ENCODE data around the gene PKD1. TPM values are rescaled to one million over a fixed set of nuclear protein-coding genes. Genes with fewer than 3 reads are reported as not detected.

The PKD1 gene
- total and polyA plus RNA-seq, 2 experiments from 2014 or later, result 35.9 to 60.6 TPM

GRCh38 chr16:2053897-2054296 is 81.8 kb downstream of the PKD1 start:
- Histone ChIP-seq H3K4me3 (no peak overlapping the region), H4K20me1 (ENCODE audit: insufficient read depth, poor library complexity, severe bottlenecking) (no peaks in the 10 kb centered on the region), H3K9me3 (ENCODE audit: low read depth) (no peaks in the 10 kb centered on the region), H3K79me2 (peaks cover 8% of the 10 kb centered on the region), H2AFZ (no peak overlapping the region), H3K4me1 (ENCODE audit: insufficient read depth) (peaks cover 2% of the 10 kb centered on the region), H3K27ac (no peak overlapping the region), H3K27me3 (no peaks in the 10 kb centered on the region), H3K9me2 (replicated peaks; ENCODE audit: insufficient read depth) (no peaks in the 10 kb centered on the region), H3K36me3 (replicated peaks; ENCODE audit: insufficient read depth, low read depth) (no peaks in the 10 kb centered on the region), H3K4me2 (no peak overlapping the region)
- WGBS (ENCODE audit: low lambda C conversion rate, missing lambda C conversion rate), result 98% methylated on average over 17 of the region's 17 CpGs
- TF ChIP-seq EZH2phosphoT487 (IDR thresholded peaks at IDR 0.05; ENCODE audit: low read depth, severe bottlenecking, unreplicated experiment) (no peak), CTCF (IDR thresholded peaks at IDR 0.05; ENCODE audit: poor library complexity) (no peak), EZH2 (IDR thresholded peaks at IDR 0.05; ENCODE audit: borderline replicate concordance) (no peak)
- DNase-seq (ENCODE audit: low spot score), result no peak

DNA sequence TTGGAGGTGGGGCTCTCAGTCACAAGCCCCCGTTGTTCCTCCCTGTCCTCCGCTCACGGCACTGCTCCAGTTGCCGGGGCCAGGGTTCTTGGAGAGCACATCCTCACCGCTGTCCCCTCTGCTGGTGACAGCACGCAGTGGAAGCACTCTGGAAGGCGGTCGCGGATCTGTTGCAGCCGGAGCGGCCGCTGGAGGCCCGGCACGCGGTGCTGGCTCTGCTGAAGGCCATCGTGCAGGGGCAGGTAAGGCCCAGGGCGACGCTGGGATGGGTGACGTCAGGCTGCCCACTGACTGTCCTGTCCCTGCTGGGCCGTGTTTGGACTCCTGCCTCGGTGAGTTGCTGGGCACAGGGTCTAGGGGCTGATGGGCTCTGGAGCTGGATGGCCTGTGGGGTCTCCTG is 82.5 kb downstream of the PKD1 start:
- WGBS (ENCODE audit: low lambda C conversion rate, missing lambda C conversion rate), result 94% methylated on average over 21 of the region's 21 CpGs
- DNase-seq (ENCODE audit: low spot score), result no peak
- no peaks in the 10 kb centered on the region for H3K9me3 ChIP-seq (ENCODE audit: low read depth)
- no peak overlapping the region for H3K4me3 ChIP-seq
- no peaks in the 10 kb centered on the region for H3K27me3 ChIP-seq
- H2AFZ ChIP-seq, result no peak overlapping the region
- H3K79me2 ChIP-seq, result peaks cover 15% of the 10 kb centered on the region
- H3K27ac ChIP-seq, result no peak overlapping the region
- H3K9me2 ChIP-seq (replicated peaks; ENCODE audit: insufficient read depth), result no peaks in the 10 kb centered on the region
- peaks cover 8% of the 10 kb centered on the region for H3K4me1 ChIP-seq (ENCODE audit: insufficient read depth)
- TF ChIP-seq EZH2 (IDR thresholded peaks at IDR 0.05; ENCODE audit: borderline replicate concordance) (no peak), EZH2phosphoT487 (IDR thresholded peaks at IDR 0.05; ENCODE audit: low read depth, severe bottlenecking, unreplicated experiment) (no peak), CTCF (IDR thresholded peaks at IDR 0.05; ENCODE audit: poor library complexity) (no peak)
- H4K20me1 ChIP-seq (ENCODE audit: insufficient read depth, poor library complexity, severe bottlenecking), result no peaks in the 10 kb centered on the region
- no peak overlapping the region for H3K4me2 ChIP-seq
- H3K36me3 ChIP-seq (replicated peaks; ENCODE audit: insufficient read depth, low read depth), result no peaks in the 10 kb centered on the region

DNA sequence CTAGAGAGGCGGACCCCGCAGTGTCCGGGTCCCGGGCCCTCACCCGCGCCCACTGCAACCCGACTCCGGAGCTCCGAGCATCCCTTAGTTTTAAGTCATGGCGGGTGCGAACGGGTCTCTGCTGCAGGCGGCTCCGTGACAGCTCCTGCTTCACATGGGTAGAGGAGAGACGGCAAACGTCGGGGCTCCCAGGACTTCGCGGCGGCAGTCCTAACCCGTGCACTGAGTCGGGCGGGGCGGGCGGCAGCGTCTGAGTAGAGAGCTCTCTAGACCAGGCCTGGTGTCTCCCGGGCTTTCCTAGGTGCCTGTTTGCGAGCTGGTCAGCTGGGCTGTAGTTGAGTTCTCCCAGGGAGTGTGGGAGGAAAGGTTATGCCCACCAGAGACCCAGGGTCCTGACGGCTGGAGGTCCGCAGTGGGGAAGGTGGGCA is 87.6 kb downstream of the PKD1 start:
- Histone ChIP-seq H3K36me3 (replicated peaks; ENCODE audit: insufficient read depth, low read depth) (no peaks in the 10 kb centered on the region), H3K79me2 (peaks cover 26% of the 10 kb centered on the region), H3K27me3 (no peaks in the 10 kb centered on the region), H2AFZ (peak overlapping the region; percentile 86), H3K4me3 (peak overlapping the region; percentile 65), H4K20me1 (ENCODE audit: insufficient read depth, poor library complexity, severe bottlenecking) (no peaks in the 10 kb centered on the region), H3K9me2 (replicated peaks; ENCODE audit: insufficient read depth) (no peaks in the 10 kb centered on the region), H3K9me3 (ENCODE audit: low read depth) (no peaks in the 10 kb centered on the region), H3K4me2 (peak overlapping the region; percentile 96), H3K27ac (no peak overlapping the region), H3K4me1 (ENCODE audit: insufficient read depth) (peaks cover 18% of the 10 kb centered on the region)
- 3% methylated on average over 23 of the region's 30 CpGs for WGBS (ENCODE audit: low lambda C conversion rate, missing lambda C conversion rate)
- TF ChIP-seq EZH2phosphoT487 (IDR thresholded peaks at IDR 0.05; ENCODE audit: low read depth, severe bottlenecking, unreplicated experiment) (no peak), EZH2 (IDR thresholded peaks at IDR 0.05; ENCODE audit: borderline replicate concordance) (no peak), CTCF (IDR thresholded peaks at IDR 0.05; ENCODE audit: poor library complexity) (no peak)
- DNase-seq (ENCODE audit: low spot score), result no peak
